ENCODE measurements around the gene TBC1D16. TPM values are rescaled to one million over a fixed set of nuclear protein-coding genes. Genes with fewer than 3 reads are reported as not detected.
A peak's percentile ranks its signal among the peaks of the same experiment; 100 is the strongest.

TBC1D16 gene
- total and polyA plus RNA-seq, 8 donors, result 4.9 to 31.4 (median 19.7) TPM

DNA sequence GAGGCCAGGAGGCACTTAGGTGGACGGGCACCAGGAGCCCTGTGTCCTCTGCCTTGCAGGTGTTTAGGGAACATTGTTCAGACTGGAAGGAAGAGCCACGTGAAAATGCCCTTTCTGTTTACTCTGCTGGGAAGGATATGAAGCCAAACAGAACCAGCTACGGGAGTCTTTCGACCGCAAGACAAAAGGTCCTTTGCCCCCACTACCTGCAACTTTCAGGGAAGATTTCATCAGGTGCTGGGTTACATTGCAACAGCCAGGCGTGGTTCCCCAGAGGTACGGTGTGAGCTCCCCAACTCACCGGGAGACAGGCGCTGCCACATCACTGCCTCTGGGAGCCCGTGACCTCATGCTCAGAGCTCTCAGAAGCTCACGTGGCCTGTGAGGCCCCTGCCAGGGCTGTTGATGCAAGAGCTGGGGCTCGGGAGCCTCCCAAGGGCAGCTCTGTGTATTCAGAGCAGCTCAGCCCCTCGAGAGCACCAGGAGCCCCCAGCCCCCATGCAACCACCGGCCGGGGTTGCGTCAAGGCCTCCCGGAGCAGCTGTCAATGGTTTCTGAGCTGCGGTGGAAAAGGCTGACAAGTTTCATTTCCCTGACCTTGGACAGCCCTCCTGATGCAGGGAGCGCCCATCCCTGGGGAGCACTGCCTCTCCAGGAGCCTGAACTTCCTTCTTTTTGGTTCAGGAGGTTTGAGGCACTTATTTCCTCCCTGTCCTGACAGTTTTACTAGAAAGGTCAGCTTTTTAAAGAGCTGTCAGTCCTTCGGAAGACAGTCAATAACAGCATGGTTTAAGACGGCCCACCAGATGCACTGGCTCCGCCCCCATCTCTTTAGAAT is 42.1 kb downstream of the TBC1D16 start:
- peak; percentile 59 to 82 (median 74) for DNase-seq
- no peaks in the 10 kb centered on the region for H3K27me3 ChIP-seq
- H3K36me3 ChIP-seq, result no peaks in the 10 kb centered on the region
- H3K27ac ChIP-seq, result peak overlapping the region in 3 of 4 donors; percentile 41 to 47 (median 43)
- TF ChIP-seq, protein P1, sequence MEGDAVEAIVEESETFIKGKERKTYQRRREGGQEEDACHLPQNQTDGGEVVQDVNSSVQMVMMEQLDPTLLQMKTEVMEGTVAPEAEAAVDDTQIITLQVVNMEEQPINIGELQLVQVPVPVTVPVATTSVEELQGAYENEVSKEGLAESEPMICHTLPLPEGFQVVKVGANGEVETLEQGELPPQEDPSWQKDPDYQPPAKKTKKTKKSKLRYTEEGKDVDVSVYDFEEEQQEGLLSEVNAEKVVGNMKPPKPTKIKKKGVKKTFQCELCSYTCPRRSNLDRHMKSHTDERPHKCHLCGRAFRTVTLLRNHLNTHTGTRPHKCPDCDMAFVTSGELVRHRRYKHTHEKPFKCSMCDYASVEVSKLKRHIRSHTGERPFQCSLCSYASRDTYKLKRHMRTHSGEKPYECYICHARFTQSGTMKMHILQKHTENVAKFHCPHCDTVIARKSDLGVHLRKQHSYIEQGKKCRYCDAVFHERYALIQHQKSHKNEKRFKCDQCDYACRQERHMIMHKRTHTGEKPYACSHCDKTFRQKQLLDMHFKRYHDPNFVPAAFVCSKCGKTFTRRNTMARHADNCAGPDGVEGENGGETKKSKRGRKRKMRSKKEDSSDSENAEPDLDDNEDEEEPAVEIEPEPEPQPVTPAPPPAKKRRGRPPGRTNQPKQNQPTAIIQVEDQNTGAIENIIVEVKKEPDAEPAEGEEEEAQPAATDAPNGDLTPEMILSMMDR (IDR thresholded peaks at IDR 0.05), result no peak
- no peaks in the 10 kb centered on the region for H3K9me3 ChIP-seq
- no peak for FAIRE-seq
- intact Hi-C loops (cut with DNase I), result loop anchor here in 1 of 3 donors (5.0 kb wide), 2 partner anchors 186 to 201 kb away; no protein-coding TSS in a partner anchor
- no peak overlapping the region for H3K4me3 ChIP-seq
- WGBS, 2 donors, result 34 to 40% methylated on average over 22 of the region's 22 CpGs
- H3K4me1 ChIP-seq, result peaks cover 22 to 45% (median 28%) of the 10 kb centered on the region in 3 donors
- peak; percentile 49 to 68 (median 56) for ATAC-seq

DNA sequence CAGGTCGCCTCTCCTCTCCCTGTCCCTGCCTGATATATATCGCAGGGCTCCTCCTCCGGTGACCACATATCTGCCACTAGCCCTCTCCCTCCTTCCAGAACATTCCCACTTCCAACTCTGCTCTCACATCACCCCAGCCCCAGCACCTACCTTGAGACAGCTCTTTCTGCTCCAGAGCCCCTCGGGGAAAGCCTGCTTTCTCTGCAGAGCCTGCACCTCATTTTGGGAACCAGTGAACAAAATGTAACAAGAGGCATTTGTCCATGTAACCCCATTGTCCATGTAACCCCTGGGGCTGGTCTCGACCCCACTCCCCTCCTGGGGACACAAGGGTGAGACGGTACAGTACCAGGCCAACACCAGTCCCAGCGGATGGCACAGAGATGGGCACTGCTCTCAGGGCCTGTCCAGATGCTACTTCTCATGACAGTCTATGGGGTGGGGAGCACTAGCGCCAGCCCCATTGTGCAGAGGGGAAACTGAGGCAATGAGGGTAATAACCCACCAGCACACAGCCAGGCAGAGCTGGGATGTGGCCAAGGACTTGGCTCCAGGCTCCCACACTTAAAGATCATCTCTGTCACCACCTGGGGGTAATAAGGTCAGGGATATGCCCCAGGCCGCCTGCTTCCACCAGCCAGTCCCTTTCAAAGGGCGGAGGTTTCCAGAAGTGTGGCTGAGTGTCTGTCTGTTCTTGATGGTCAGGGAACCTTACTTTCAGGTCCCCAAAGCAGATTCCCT is 42.9 kb downstream of the TBC1D16 start:
- no peak for FAIRE-seq
- H3K4me3 ChIP-seq, result no peak overlapping the region
- peak in 3 of 4 donors; percentile 1 to 21 (median 3) for ATAC-seq
- H3K27me3 ChIP-seq, result no peaks in the 10 kb centered on the region
- WGBS, 2 donors, result 60 to 69% methylated on average over 10 of the region's 10 CpGs
- H3K36me3 ChIP-seq, result no peaks in the 10 kb centered on the region
- intact Hi-C loops (cut with DNase I), result loop anchor here in 1 of 3 donors (5.0 kb wide), 2 partner anchors 186 to 201 kb away; no protein-coding TSS in a partner anchor
- peaks cover 22 to 53% (median 36%) of the 10 kb centered on the region in 3 donors for H3K4me1 ChIP-seq
- peak overlapping the region; percentile 13 to 47 (median 42) for H3K27ac ChIP-seq
- DNase-seq, result no peak
- TF ChIP-seq, protein P1 (IDR thresholded peaks at IDR 0.05), result no peak
- H3K9me3 ChIP-seq, result no peaks in the 10 kb centered on the region

DNA sequence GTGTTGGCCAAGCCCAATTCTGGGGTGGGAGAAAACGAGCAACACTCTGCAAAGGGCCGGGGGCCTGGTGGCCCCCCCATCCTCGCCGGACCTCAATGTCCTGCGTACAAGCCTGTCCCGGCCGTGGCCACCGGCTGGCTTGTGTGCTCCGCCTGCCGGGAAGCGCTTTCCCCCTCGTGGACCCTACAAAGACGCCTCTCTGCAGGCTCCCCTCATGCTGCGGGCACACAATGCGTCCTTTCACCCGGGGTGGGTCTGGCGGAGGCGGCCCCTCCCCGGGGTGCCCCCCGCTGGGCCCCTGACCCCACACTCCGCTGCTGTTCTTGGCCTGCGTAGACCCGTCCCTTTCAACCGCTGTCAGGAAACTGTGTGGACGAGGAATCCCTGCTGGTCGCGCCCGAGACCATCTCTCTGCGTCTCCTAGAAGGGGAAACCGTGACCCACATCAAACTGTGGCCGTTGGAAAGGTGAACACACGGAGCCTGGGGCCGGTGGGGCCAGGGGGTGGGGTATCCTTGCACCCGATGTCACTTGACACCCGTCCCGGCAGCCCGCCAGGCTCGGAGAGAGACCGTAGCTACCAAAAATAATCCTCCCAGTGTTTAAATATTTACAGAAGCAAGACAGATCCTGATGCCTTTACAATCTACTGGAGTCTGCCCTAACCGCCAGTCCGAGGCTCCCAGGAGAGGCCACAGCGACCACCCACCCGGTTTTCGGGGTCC is 43.6 kb downstream of the TBC1D16 start:
- DNase-seq, result peak in 3 of 6 donors; percentile 64 to 81 (median 65)
- WGBS, 2 donors, result 5 to 12% methylated on average over 43 to 44 of the region's 44 CpGs
- Histone ChIP-seq H3K4me1 (peaks cover 22 to 59% (median 37%) of the 10 kb centered on the region in 3 donors), H3K36me3 (no peaks in the 10 kb centered on the region), H3K27me3 (no peaks in the 10 kb centered on the region), H3K9me3 (no peaks in the 10 kb centered on the region), H3K4me3 (peak overlapping the region in 2 of 4 donors; percentile 12 to 39), H3K27ac (peak overlapping the region; percentile 10 to 47 (median 28))
- FAIRE-seq, result no peak
- ATAC-seq, result peak; percentile 19 to 33 (median 28)
- TF ChIP-seq, protein P1 (IDR thresholded peaks at IDR 0.05), result peak in 1 of 4 donors; percentile 10
- intact Hi-C loops (cut with DNase I), result loop anchor here in 1 of 3 donors (5.0 kb wide), 2 partner anchors 185 to 200 kb away; no protein-coding TSS in a partner anchor

DNA sequence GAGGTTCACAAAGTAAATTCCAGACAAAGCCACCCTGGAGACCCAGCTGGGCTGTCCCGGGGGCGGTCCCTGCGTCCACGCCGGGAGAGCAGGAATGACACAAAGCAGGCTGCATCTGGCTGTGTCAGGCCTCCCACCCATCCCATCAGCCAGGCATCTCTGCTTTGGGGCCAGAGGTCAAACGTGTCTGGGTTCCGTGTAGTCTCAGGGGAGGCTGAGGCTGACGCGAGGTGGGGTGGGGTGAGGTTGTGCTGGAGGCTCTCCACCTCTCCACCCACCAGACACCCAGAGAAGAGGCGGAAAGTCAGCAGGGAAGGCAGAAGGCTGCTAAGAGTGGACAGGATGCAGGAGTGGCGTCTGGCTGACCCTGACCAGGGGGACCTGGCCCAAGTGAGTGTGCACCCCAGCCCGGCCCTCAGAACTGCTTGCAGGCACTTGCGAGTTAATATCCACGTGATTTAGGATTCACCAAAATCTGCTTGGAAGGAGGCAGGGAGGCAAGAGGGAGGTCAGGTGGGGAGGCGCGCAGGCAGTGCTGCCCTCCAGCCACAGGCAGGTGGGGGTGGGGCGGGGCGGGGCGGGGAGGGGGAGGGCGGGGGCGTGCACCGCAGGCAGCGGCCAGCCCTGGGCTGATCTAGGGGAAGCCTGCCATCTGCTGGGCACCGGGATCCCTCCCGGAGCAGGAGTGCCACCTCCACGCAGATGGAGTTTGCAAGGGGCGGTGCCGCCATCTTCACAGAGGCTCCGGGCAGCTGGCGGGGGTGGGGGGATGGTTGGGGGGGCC is 44.3 kb downstream of the TBC1D16 start:
- WGBS, 2 donors, result 29 to 50% methylated on average over 14 to 26 of the region's 30 CpGs
- intact Hi-C loops (cut with DNase I), result loop anchor here in 1 of 3 donors (5.0 kb wide), 2 partner anchors 184 to 199 kb away; no protein-coding TSS in a partner anchor
- DNase-seq (peak; percentile 82 to 94 (median 88)), ATAC-seq (peak; percentile 80 to 88 (median 85)), FAIRE-seq (no peak)
- Histone ChIP-seq H3K4me1 (peaks cover 22 to 63% (median 37%) of the 10 kb centered on the region in 3 donors), H3K4me3 (peak overlapping the region in 2 of 4 donors; percentile 12 to 39), H3K27ac (no peak overlapping the region), H3K9me3 (no peaks in the 10 kb centered on the region), H3K27me3 (no peaks in the 10 kb centered on the region), H3K36me3 (no peaks in the 10 kb centered on the region)
- TF ChIP-seq, protein P1 (IDR thresholded peaks at IDR 0.05), result peak; percentile 46 to 70 (median 58)

Data from pancreas (tissue), 10 donors.